Measurements from ENCODE around the gene PKIG.

- no peak for TF ChIP-seq POLR2AphosphoS5 (IDR thresholded peaks at IDR 0.05; ENCODE audit: low read depth, low read length)
- no peak for TF ChIP-seq CBX8 (IDR thresholded peaks at IDR 0.05; ENCODE audit: borderline replicate concordance, low read depth, low read length)
- no peak for TF ChIP-seq JUN (IDR thresholded peaks at IDR 0.05; ENCODE audit: low read depth, low read length)
- TF ChIP-seq CEBPB (IDR thresholded peaks at IDR 0.05; ENCODE audit: low read depth, low read length): no peak
- TF ChIP-seq GTF2F1 (IDR thresholded peaks at IDR 0.05; ENCODE audit: borderline replicate concordance, low read depth, low read length): no peak
- no peak for TF ChIP-seq RAD21 (IDR thresholded peaks at IDR 0.05 in 1 of 2, conservative IDR thresholded peaks at IDR 0.05 in 1 of 2; ENCODE audit: low read depth in 2 of 2, low read length in 2 of 2)
- TF ChIP-seq HDAC2 (IDR thresholded peaks at IDR 0.05; ENCODE audit: borderline replicate concordance in 1 of 2, low read depth in 2 of 2, low read length in 2 of 2): no peak
Observed at GRCh38 chr20:44596010-44596409, 13.6 kb downstream of the PKIG start.
